ENCODE data around the gene TECR. TPM values are rescaled to one million over a fixed set of nuclear protein-coding genes. Genes with fewer than 3 reads are reported as not detected.

The TECR gene
- total and polyA plus RNA-seq, 2 of the 4 experiments (the other 2 are of a cell fraction): 46.2 to 81.2 TPM

DNA sequence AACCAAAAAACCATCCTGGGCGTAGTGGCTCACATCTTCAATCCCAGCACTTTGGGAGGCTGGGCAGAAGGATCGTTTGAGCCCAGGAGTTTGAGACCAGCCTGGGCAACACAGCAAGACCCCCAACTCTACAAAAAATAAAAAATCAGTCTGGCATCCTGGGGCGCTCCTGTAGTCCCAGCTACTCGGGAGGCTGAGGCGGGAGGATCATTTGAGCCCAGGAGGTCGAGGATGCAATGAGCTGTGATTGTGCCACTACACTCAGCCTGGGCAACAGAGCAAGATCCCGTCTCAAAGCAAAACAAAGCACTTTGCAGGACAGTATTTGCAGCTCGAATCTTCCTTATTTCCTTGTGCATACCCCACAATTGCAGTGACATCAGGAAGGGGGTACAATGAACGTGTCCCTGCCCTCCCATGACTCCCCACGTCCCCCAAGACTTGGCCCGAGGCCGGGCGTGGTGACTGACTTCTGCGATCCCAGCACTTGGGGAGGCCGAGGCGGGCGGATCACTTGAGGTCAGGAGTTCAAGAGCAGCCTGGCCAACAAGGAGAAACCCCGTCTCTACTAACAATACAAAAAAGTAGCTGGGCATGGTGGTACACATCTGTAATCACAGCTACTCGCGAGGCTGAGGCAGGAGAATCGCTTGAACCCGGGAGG lies 41.6 kb downstream of the TECR start:
- Histone ChIP-seq H3K18ac (ENCODE audit: low read depth, low read length) (no peak overlapping the region), H3K4me1 (ENCODE audit: control insufficient read depth, insufficient read depth, low read length) (peaks cover 3% of the 10 kb centered on the region; the same call in 1 of the 2 replicates), H3K4ac (ENCODE audit: low read depth, low read length) (peak overlapping the region; percentile 74), H4K8ac (ENCODE audit: low read depth in 2 of 2, low read length in 2 of 2) (peak overlapping the region; percentile 97 to 99), H2BK120ac (ENCODE audit: low read depth, low read length) (no peak overlapping the region), H3K79me1 (ENCODE audit: low read depth in 1 of 2, low read length in 2 of 2) (peaks cover 16 to 31% of the 10 kb centered on the region in 2 experiments), H2AK5ac (ENCODE audit: low read depth, low read length) (peak overlapping the region; percentile 80), H3K56ac (ENCODE audit: extremely low read depth, insufficient read depth, low read length) (peak overlapping the region; percentile 6; the same call in 1 of the 2 replicates), H4K91ac (ENCODE audit: insufficient read depth, low read depth, low read length) (no peak overlapping the region), H3K4me2 (ENCODE audit: low read depth, low read length) (peak overlapping the region; percentile 72), H3K9me1 (ENCODE audit: insufficient read depth, low read length) (0 out of 2 replicates have a peak, but pooled peaks cover 5% of the 10 kb centered on the region), H3K27ac (ENCODE audit: insufficient read depth, low read length) (no peak overlapping the region), H3K27me3 (ENCODE audit: control insufficient read depth, insufficient read depth, low read length) (no peaks in the 10 kb centered on the region), H2BK5ac (ENCODE audit: low read depth, low read length, poor library complexity, severe bottlenecking) (no peak overlapping the region), H2BK20ac (ENCODE audit: low read depth, low read length) (no peak overlapping the region), H4K20me1 (ENCODE audit: insufficient read depth, low read length) (peaks cover 4% of the 10 kb centered on the region; the same call in 1 of the 2 replicates), H3K9me3 (ENCODE audit: control insufficient read depth, insufficient read depth, low read length) (no peaks in the 10 kb centered on the region), H3K36me3 (ENCODE audit: control insufficient read depth, insufficient read depth, low read length) (peaks cover 6% of the 10 kb centered on the region), H2AK9ac (replicated peaks; ENCODE audit: low read depth, low read length, poor library complexity) (peak overlapping the region; percentile 90), H3K23ac (ENCODE audit: low read depth, low read length) (no peak overlapping the region), H4K5ac (ENCODE audit: low read depth, low read length) (no peak overlapping the region), H3K4me3 (ENCODE audit: insufficient read depth, low read depth, low read length) (peak overlapping the region; percentile 79), H2BK15ac (ENCODE audit: low read depth, low read length) (no peak overlapping the region), H3K9ac (ENCODE audit: low read depth, low read length) (peak overlapping the region; percentile 79), H3K14ac (replicated peaks; ENCODE audit: low read depth, low read length) (no peak overlapping the region; the same call in 1 of the 2 replicates), H2AFZ (replicated peaks; ENCODE audit: low read length, poor library complexity) (peak overlapping the region; percentile 100)
- in situ Hi-C loops (cut with MboI; ENCODE audit: low sequenced_read_pairs) (loop anchor here (5.0 to 25.0 kb wide), 2 partner anchors 116 to 866 kb away; partner anchors contain the start of gene WIZ), dilution Hi-C loops (cut with HindIII; ENCODE audit: low sequenced_read_pairs, unreplicated experiment) (no loop called here), intact Hi-C loops (cut with micrococcal nuclease) (no loop called here)
- ATAC-seq (ENCODE audit: low read depth): no peak
- WGBS, 2 experiments (ENCODE audit: extremely low coverage in 2 of 2, insufficient read length in 1 of 2): 57% methylated on average over 9 of the region's 22 CpGs; no CpG with 5 or more reads in 1 of the 2 experiments
- BruUV-seq (replicated peaks): no TSS peak
- TF ChIP-seq MXI1 (IDR thresholded peaks at IDR 0.05; ENCODE audit: borderline replicate concordance, low read depth, low read length) (no peak), RFX5 (IDR thresholded peaks at IDR 0.05; ENCODE audit: low read depth, low read length) (no peak), USF2 (IDR thresholded peaks at IDR 0.05; ENCODE audit: low read depth, low read length) (no peak), CTCF (conservative IDR thresholded peaks at IDR 0.05; ENCODE audit: low read depth, low read length) (no peak), POLR2A (IDR thresholded peaks at IDR 0.05; ENCODE audit: low read depth, low read length) (no peak), BHLHE40 (IDR thresholded peaks at IDR 0.05; ENCODE audit: low read depth, low read length) (no peak), RAD21 (IDR thresholded peaks at IDR 0.05; ENCODE audit: low read length) (no peak), MAFK (IDR thresholded peaks at IDR 0.05; ENCODE audit: low read depth, low read length) (no peak)
- POLR2A ChIA-PET (ENCODE audit: unreplicated experiment): no interaction called here
- CTCF ChIA-PET: no interaction called here
- DNase-seq: no peak

Measured in IMR-90 (cell line).